ENCODE data around the gene TRPM7.

- no peak for TF ChIP-seq POLR2A (IDR thresholded peaks at IDR 0.05)
- TF ChIP-seq CTCF (IDR thresholded peaks at IDR 0.05): no peak
Observed at GRCh38 chr15:50523851-50524251, 162.7 kb downstream of the TRPM7 start.
